ENCODE data around the gene HDAC4.

- TF ChIP-seq EP300 (IDR thresholded peaks at IDR 0.05) = no peak
- no peak for TF ChIP-seq CTCF (IDR thresholded peaks at IDR 0.05)
- TF ChIP-seq ZNF302 (CRISPR knock-in tag; IDR thresholded peaks at IDR 0.05) = no peak
- TF ChIP-seq REST (IDR thresholded peaks at IDR 0.05) = no peak
- no peak for TF ChIP-seq MAX (IDR thresholded peaks at IDR 0.05)
- TF ChIP-seq CHD2 (IDR thresholded peaks at IDR 0.05; ENCODE audit: low read length, partially characterized antibody) = no peak
- TF ChIP-seq FOXS1 (CRISPR knock-in tag; IDR thresholded peaks at IDR 0.05) = no peak
- TF ChIP-seq ZSCAN20 (CRISPR knock-in tag; IDR thresholded peaks at IDR 0.05) = no peak
- TF ChIP-seq SREBF2 (IDR thresholded peaks at IDR 0.05) = no peak
- TF ChIP-seq PBX3 (IDR thresholded peaks at IDR 0.05) = no peak
- TF ChIP-seq GATA3 (IDR thresholded peaks at IDR 0.05; ENCODE audit: borderline replicate concordance) = no peak
- TF ChIP-seq POLR2A (IDR thresholded peaks at IDR 0.05; ENCODE audit: low read length) = no peak
- TF ChIP-seq RNF2 (IDR thresholded peaks at IDR 0.05; ENCODE audit: borderline replicate concordance, low read depth) = no peak
- no peak for TF ChIP-seq E2F6 (IDR thresholded peaks at IDR 0.05; ENCODE audit: borderline replicate concordance, low read depth)
Measured at GRCh38 chr2:239021224-239021623, 379.6 kb downstream of the HDAC4 start.

Measured in A549 (cell line).